Activated B cell treated with CpG ODN at 0.5 μM for 24 hours (primary cell): ENCODE data around the gene CSNK1G1. TPM values are rescaled to one million over a fixed set of nuclear protein-coding genes. Genes with fewer than 3 reads are reported as not detected.

Experiments used
- ATAC-seq: fragments of 200-7000 bp; cut with Tn5 transposase; one replicate; pipeline ENCODE4 v1.10.0; 2021; ENCODE audit warnings: low read depth, mild to moderate bottlenecking, moderate library complexity
- CTCF ChIA-PET: fragments of 350-600 bp; sonication (Branson Sonifier 250); formaldehyde crosslinking; loops from one replicate; lab custom pipeline; 2021; ENCODE audit warnings: antibody characterized with exemption; lab: Charles Lee
- POLR2A ChIA-PET: fragments of 350-600 bp; sonication (Branson Sonifier 250); formaldehyde crosslinking; loops from one replicate; lab custom pipeline; 2021; ENCODE audit warnings: antibody characterized with exemption; lab: Charles Lee
- DNase-seq: peaks from one replicate; pipeline ENCODE4 v3.0.0; 2022
- H3K27ac Mint-ChIP-seq: one replicate; pipeline ENCODE4 v1.8.0; 2020; ENCODE audit warnings: mixed read lengths
- H3K27me3 Mint-ChIP-seq: one replicate; pipeline ENCODE4 v1.8.0; 2021; ENCODE audit warnings: mixed read lengths
- H3K36me3 Mint-ChIP-seq: one replicate; pipeline ENCODE4 v1.8.0; 2021; ENCODE audit warnings: low read depth, mixed read lengths
- H3K4me1 Mint-ChIP-seq: one replicate; pipeline ENCODE4 v1.8.0; 2021; ENCODE audit warnings: mixed read lengths
- H3K4me3 Mint-ChIP-seq: one replicate; pipeline ENCODE4 v1.8.0; 2020; ENCODE audit warnings: mild to moderate bottlenecking, mixed read lengths
- H3K9me3 Mint-ChIP-seq: one replicate; pipeline ENCODE4 v1.8.0; 2020; ENCODE audit warnings: mixed read lengths
- CTCF ChIP-seq: fragments of 200-600 bp; IDR thresholded peaks from one replicate; pipeline ENCODE4 v1.8.0; 2022; ENCODE audit warnings: antibody characterized with exemption, mild to moderate bottlenecking
- intact Hi-C: fragments of 100-400 bp; cut with micrococcal nuclease; formaldehyde crosslinking; loops from one replicate; pipeline ENCODE4 v1.15.1; 2024
- total RNA-seq: library from RNA; stranded (reverse); gene quantifications from 2 replicates; pipeline ENCODE4 v1.2.3, GENCODE V29; 2022

CSNK1G1 gene
- total RNA-seq, 1 donor from 2014 or later = 26.6 TPM

GRCh38 chr15:64343222-64343621 lies 12.8 kb downstream of the CSNK1G1 start:
- H3K4me3 Mint-ChIP-seq = no peak overlapping the region
- TF ChIP-seq CTCF = no peak
- H3K27me3 Mint-ChIP-seq = no peaks in the 10 kb centered on the region
- H3K4me1 Mint-ChIP-seq = peaks cover 5% of the 10 kb centered on the region
- POLR2A ChIA-PET = no interaction called here
- intact Hi-C loops = no loop called here
- DNase-seq (no peak), ATAC-seq (no peak)
- peaks cover 38% of the 10 kb centered on the region for H3K36me3 Mint-ChIP-seq
- H3K9me3 Mint-ChIP-seq = no peaks in the 10 kb centered on the region
- H3K27ac Mint-ChIP-seq = no peak overlapping the region
- CTCF ChIA-PET = no interaction called here

- Mint-ChIP-seq H3K9me3 (no peaks in the 10 kb centered on the region), H3K4me3 (no peak overlapping the region), H3K27ac (no peak overlapping the region), H3K27me3 (no peaks in the 10 kb centered on the region), H3K4me1 (peaks cover 5% of the 10 kb centered on the region), H3K36me3 (peaks cover 28% of the 10 kb centered on the region)
- CTCF ChIA-PET = no interaction called here
- no peak for DNase-seq
- intact Hi-C loops = no loop called here
- TF ChIP-seq CTCF = no peak
- ATAC-seq = no peak
- POLR2A ChIA-PET = no interaction called here
These were observed 14.0 kb downstream of the CSNK1G1 start for GRCh38 chr15:64341961-64342360.

GRCh38 chr15:64340355-64340754 lies 15.6 kb downstream of the CSNK1G1 start:
- ChIA-PET CTCF (no interaction called here), POLR2A (no interaction called here)
- H3K4me3 Mint-ChIP-seq = no peak overlapping the region
- H3K4me1 Mint-ChIP-seq = peaks cover 2% of the 10 kb centered on the region
- H3K36me3 Mint-ChIP-seq = peaks cover 23% of the 10 kb centered on the region
- H3K27me3 Mint-ChIP-seq = no peaks in the 10 kb centered on the region
- no peak for DNase-seq
- intact Hi-C loops = no loop called here
- ATAC-seq = no peak
- no peaks in the 10 kb centered on the region for H3K9me3 Mint-ChIP-seq
- H3K27ac Mint-ChIP-seq = no peak overlapping the region
- no peak for TF ChIP-seq CTCF

GRCh38 chr15:64337761-64338160 lies 18.2 kb downstream of the CSNK1G1 start:
- H3K4me1 Mint-ChIP-seq = peaks cover 10% of the 10 kb centered on the region
- no peak overlapping the region for H3K27ac Mint-ChIP-seq
- ChIA-PET CTCF (no interaction called here), POLR2A (no interaction called here)
- H3K36me3 Mint-ChIP-seq = peaks cover 28% of the 10 kb centered on the region
- no peaks in the 10 kb centered on the region for H3K9me3 Mint-ChIP-seq
- no peak for TF ChIP-seq CTCF
- no peaks in the 10 kb centered on the region for H3K27me3 Mint-ChIP-seq
- no peak for ATAC-seq
- intact Hi-C loops = no loop called here
- H3K4me3 Mint-ChIP-seq = no peak overlapping the region
- no peak for DNase-seq

GRCh38 chr15:64333986-64334929 lies 21.7 kb downstream of the CSNK1G1 start:
- POLR2A ChIA-PET = no interaction called here
- peaks cover 10% of the 10 kb centered on the region for H3K4me1 Mint-ChIP-seq
- H3K27me3 Mint-ChIP-seq = no peaks in the 10 kb centered on the region
- ATAC-seq (no peak), DNase-seq (no peak)
- no peaks in the 10 kb centered on the region for H3K9me3 Mint-ChIP-seq
- H3K4me3 Mint-ChIP-seq = no peak overlapping the region
- peaks cover 14% of the 10 kb centered on the region for H3K36me3 Mint-ChIP-seq
- intact Hi-C loops = no loop called here
- no peak for TF ChIP-seq CTCF
- H3K27ac Mint-ChIP-seq = no peak overlapping the region
- CTCF ChIA-PET = no interaction called here
